GM10266 (cell line): ENCODE data around the gene TNFAIP6.
"Not testable (repeated sequence)": the region's sequence is repeated elsewhere in the genome, so short reads cannot be mapped to it uniquely, and the experiment has no call there.

Experiments used
- DNase-seq: peaks from one replicate; pipeline ENCODE4 v3.0.0; 2012; ENCODE audit errors: extremely low spot score
- CTCF ChIP-seq: IDR thresholded peaks from 2 replicates; pipeline ENCODE4 v1.5.1; 2012; ENCODE audit warnings: mild to moderate bottlenecking, low read depth; ENCODE audit not compliant: control insufficient read depth, insufficient read depth; ENCODE audit errors: missing control alignments

The TNFAIP6 gene

GRCh38 chr2:151405376-151405775, 48.0 kb downstream of the TNFAIP6 start:
- no peak for TF ChIP-seq CTCF
- no peak for DNase-seq

DNA sequence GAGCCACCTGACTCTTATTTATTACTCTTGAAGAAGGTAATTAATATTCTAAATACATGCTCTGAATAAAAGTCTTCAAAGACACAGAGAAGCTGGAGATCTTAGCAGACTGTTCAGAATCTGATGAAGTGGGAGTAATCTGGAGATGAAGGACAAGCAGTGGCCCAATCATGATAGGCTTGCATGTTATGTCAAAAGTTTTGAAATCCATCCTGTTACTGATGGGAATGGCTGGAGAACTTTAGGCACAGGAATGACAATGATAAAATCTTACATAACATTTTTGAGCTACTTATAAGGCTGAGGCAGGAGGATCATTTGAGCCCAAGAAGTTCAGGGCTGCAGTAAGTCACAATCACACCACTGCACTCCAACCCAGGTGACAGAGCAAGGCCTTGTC, 49.9 kb downstream of the TNFAIP6 start:
- no peak for DNase-seq
- TF ChIP-seq CTCF = no peak

DNA sequence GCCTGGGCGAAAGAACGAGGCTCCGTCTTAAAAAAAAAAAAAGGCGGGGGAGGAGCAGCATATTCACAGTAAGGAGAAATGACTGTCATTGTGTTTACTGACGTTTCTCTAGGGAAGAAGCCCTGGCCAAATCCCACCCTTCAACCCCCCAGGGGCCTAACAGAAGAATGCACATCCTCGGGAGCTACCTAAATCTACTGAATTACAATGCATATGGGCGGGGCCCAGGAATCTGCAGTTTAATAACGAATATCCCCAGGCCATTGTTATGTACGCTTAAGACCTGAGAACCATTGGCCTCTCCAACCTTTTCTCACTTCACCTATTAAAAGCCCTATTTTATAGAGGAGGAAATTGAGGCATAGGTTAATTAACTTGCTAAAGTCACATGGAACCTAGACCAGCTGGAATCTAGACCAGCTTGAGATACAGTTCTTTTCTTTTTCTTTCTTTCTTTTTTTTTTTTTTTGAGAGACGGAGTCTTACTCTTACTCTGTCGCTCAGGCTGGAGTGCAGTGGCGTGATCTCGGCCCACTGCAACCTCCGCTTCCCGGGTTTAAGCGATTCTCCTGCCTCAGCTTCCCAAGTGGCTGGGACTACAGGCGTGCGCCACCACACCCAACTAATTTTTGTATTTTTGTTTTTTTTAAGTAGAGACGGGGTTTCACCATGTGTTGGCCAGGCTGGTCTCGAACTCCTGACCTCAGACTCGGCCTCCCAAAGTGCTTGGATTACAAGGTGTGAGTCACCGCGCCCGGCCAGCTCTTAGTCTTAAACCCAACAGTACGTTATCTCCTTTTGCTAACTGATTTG, 51.6 kb downstream of the TNFAIP6 start:
- TF ChIP-seq CTCF = no peak
- DNase-seq = no peak

DNA sequence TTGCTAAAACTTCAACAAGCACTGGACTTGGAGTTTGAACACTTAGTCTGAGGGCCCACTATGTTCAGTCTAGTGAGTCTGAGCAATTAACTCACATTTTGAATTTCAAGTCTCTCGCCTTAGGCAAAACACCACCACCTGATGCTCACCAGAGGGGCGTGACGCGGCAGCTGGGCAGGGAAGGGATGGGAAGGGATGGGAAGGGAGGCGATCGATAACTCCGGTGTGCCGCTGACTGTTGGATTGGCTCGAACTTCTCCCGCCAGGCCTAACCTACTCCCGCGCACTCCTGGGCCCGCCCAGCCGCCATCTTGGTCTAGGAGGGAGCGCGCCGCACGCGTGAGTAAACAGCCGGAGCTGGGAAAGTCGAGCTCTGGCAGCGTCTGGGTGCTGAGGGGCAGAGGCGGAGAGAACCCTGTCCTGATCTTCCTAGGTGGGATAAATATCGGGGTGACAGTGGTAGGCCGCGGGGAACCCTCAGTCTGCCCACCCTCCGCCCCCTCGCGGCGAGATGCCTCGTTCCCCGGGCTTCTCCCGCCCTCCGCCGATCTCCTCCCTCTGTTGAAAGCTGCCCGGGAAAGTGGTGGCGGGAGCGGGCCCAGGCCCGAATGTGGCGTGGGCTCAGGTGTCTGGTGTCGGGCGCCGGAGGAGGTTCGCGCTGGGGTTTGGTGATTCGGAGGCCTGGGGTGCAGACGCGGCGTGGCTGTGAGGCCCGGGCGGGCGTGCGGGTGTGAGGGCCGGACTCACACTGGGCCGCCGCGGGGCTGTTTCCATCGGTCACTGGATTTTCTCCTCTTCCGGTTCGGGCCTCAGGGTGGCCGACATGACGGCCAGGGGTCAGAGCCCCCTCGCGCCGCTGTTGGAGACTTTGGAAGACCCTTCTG, 52.5 kb downstream of the TNFAIP6 start, which contains the start of gene RIF1:
TSS of gene RIF1 (plus strand) at position 302 of the 884 bp plus-strand sequence. CDS start at position 824, 522 bp downstream.
- TF ChIP-seq CTCF = peak; percentile 44
- DNase-seq = peak; percentile 84

DNA sequence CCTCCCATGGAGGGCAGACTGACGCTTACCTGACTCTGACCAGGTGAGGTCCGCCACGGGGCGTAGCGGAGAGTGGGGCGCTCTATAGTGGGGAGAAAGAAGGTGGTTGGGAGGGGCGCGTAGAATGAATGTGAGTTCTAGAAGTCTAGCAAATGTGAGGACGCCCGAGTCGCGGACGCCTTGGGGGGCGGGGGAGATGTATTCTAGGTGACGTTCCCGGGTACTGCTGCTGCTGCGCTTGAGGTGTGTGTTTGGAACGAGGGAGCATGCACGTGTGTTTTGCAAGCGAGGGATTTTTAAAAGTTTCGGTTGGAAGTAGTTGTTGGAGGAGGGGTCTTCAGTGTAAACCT, 53.1 kb downstream of the TNFAIP6 start:
- peak; percentile 1 for TF ChIP-seq CTCF
- peak; percentile 53 for DNase-seq

- TF ChIP-seq CTCF = no peak
- DNase-seq = no peak
Measured at GRCh38 chr2:151417650-151418049, 60.3 kb downstream of the TNFAIP6 start.

DNA sequence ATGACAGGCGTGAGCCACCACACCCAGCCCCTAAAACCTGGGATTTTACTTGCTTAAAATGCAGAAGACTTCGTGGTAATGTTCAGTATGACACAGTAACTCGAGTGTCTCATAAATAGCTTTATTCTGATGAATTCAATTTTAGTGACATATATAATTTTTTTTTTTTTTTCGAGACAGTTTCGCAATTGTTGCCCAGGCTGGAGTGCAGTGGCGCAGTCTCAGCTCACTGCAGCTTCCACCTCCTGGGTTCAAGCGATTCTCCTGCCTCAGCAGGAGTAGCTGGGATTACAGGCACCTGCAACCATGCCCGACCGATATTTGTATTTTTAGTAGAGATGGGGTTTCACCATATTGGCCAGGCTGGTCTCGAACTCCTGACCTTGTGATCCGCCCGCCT, 64.3 kb downstream of the TNFAIP6 start:
- DNase-seq = not testable (repeated sequence)
